Smooth muscle cell (in vitro differentiated cells): ENCODE results near the gene RALGAPA2. TPM values are rescaled to one million over a fixed set of nuclear protein-coding genes. Genes with fewer than 3 reads are reported as not detected.

Experiments used
- DNase-seq: peaks from one replicate; lab custom pipeline; 2025; ENCODE audit not compliant: unreplicated experiment; lab: John Stamatoyannopoulos, UW
- H2AFZ ChIP-seq: fragments of 200-600 bp; sonication (generic); 2 replicates; pipeline ENCODE4 v1.6.0; 2016; ENCODE audit warnings: antibody characterized with exemption, low read depth, mild to moderate bottlenecking
- H3F3A ChIP-seq: fragments of 200-600 bp; sonication (generic); 2 replicates; pipeline ENCODE4 v1.6.0; 2017; ENCODE audit warnings: antibody characterized with exemption, low read depth
- H3K27ac ChIP-seq: fragments of 200-600 bp; sonication (generic); 2 replicates; pipeline ENCODE4 v1.5.1; 2016; ENCODE audit warnings: low read depth, mild to moderate bottlenecking
- H3K27me3 ChIP-seq: fragments of 200-600 bp; sonication (generic); 2 replicates; pipeline ENCODE4 v1.6.1; 2016; ENCODE audit warnings: low read depth, mild to moderate bottlenecking
- H3K36me3 ChIP-seq: fragments of 200-600 bp; sonication (generic); 2 replicates; pipeline ENCODE4 v1.5.1; 2016; ENCODE audit warnings: low read depth
- H3K4me1 ChIP-seq: fragments of 200-600 bp; sonication (generic); 2 replicates; pipeline ENCODE4 v1.5.1; 2016; ENCODE audit warnings: low read depth
- H3K4me2 ChIP-seq: fragments of 200-600 bp; sonication (generic); 2 replicates; pipeline ENCODE4 v1.6.0; 2016; ENCODE audit warnings: mild to moderate bottlenecking
- H3K4me3 ChIP-seq: fragments of 200-600 bp; sonication (generic); 2 replicates; pipeline ENCODE4 v1.5.1; 2016; ENCODE audit warnings: mild to moderate bottlenecking
- H3K79me2 ChIP-seq: fragments of 200-600 bp; sonication (generic); 2 replicates; pipeline ENCODE4 v1.6.0; 2016; ENCODE audit warnings: low read depth, mild to moderate bottlenecking
- H3K9ac ChIP-seq: fragments of 200-600 bp; sonication (generic); 2 replicates; pipeline ENCODE4 v1.6.0; 2016; ENCODE audit warnings: low read depth
- H3K9me3 ChIP-seq: fragments of 200-600 bp; sonication (generic); replicated peaks from 2 replicates; pipeline ENCODE4 v1.5.1; 2016; ENCODE audit warnings: low read depth
- H4K20me1 ChIP-seq: fragments of 200-600 bp; sonication (generic); 2 replicates; pipeline ENCODE4 v1.6.0; 2016; ENCODE audit warnings: low read depth
- CTCF ChIP-seq: fragments of 200-600 bp; sonication (generic); IDR thresholded peaks from 2 replicates; pipeline ENCODE4 v1.5.1; 2017; ENCODE audit warnings: borderline replicate concordance, mild to moderate bottlenecking, antibody characterized with exemption; ENCODE audit not compliant: insufficient read depth, poor library complexity, severe bottlenecking
- WGBS: methylation state at CpG from one replicate; pipeline ENCODE4 v1.1.7; 2016; ENCODE audit warnings: low lambda C conversion rate; 5-methylcytosine and 5-hydroxymethylcytosine counted together
- polyA plus RNA-seq: library from polyadenylated mRNA; unstranded; fragments of >200 nt; fragmentation: Nextera tagmentation; extraction: Ambion mirVana; gene quantifications from 2 replicates; pipeline ENCODE4 v1.2.1, GENCODE V29; 2016
- total RNA-seq: library from RNA; depleted of rRNA; stranded (reverse); fragments of >200 nt; gene quantifications from 2 replicates; pipeline ENCODE4 v1.2.3, GENCODE V29; 2014

Gene RALGAPA2
- total and polyA plus RNA-seq, 2 experiments from 2014 or later, result 3.5 to 6.2 TPM

- H3K4me3 ChIP-seq, result no peak overlapping the region
- 84% methylated on average over 10 of the region's 10 CpGs for WGBS
Measured at GRCh38 chr20:20741087-20742045, 28.9 kb upstream of the RALGAPA2 start.

GRCh38 chr20:20740541-20740940, 28.1 kb upstream of the RALGAPA2 start:
- H3K4me1 ChIP-seq, result peaks cover 16% of the 10 kb centered on the region
- H3K36me3 ChIP-seq, result no peaks in the 10 kb centered on the region
- no peak for DNase-seq
- no peak overlapping the region for H2AFZ ChIP-seq
- H3F3A ChIP-seq, result no peaks in the 10 kb centered on the region
- no peaks in the 10 kb centered on the region for H3K79me2 ChIP-seq
- H3K27ac ChIP-seq, result no peak overlapping the region
- no peaks in the 10 kb centered on the region for H4K20me1 ChIP-seq
- no peak overlapping the region for H3K9ac ChIP-seq
- TF ChIP-seq CTCF, result no peak
- H3K4me3 ChIP-seq, result no peak overlapping the region
- no peak overlapping the region for H3K4me2 ChIP-seq
- 70% methylated on average over 4 of the region's 4 CpGs for WGBS
- no peaks in the 10 kb centered on the region for H3K27me3 ChIP-seq
- H3K9me3 ChIP-seq, result no peaks in the 10 kb centered on the region

More at GRCh38 chr20:20741087-20742045, 28.9 kb upstream of the RALGAPA2 start:
- Histone ChIP-seq H3K4me2 (no peak overlapping the region), H3K9me3 (no peaks in the 10 kb centered on the region), H2AFZ (no peak overlapping the region), H3K27ac (no peak overlapping the region), H4K20me1 (no peaks in the 10 kb centered on the region), H3K27me3 (no peaks in the 10 kb centered on the region), H3K4me1 (peaks cover 16% of the 10 kb centered on the region), H3K36me3 (no peaks in the 10 kb centered on the region), H3K9ac (no peak overlapping the region), H3F3A (no peaks in the 10 kb centered on the region), H3K79me2 (no peaks in the 10 kb centered on the region)
- TF ChIP-seq CTCF, result no peak
- DNase-seq, result no peak

GRCh38 chr20:20737158-20737557, 24.7 kb upstream of the RALGAPA2 start:
- Histone ChIP-seq H3K36me3 (no peaks in the 10 kb centered on the region), H3K4me1 (peaks cover 4% of the 10 kb centered on the region), H3K27ac (no peak overlapping the region), H3K27me3 (no peaks in the 10 kb centered on the region), H3K9ac (no peak overlapping the region), H3K9me3 (no peaks in the 10 kb centered on the region), H3K79me2 (no peaks in the 10 kb centered on the region), H4K20me1 (no peaks in the 10 kb centered on the region), H3K4me2 (no peak overlapping the region), H3F3A (no peaks in the 10 kb centered on the region), H3K4me3 (no peak overlapping the region), H2AFZ (no peak overlapping the region)
- DNase-seq, result no peak
- WGBS, result 86% methylated on average over 2 of the region's 2 CpGs
- no peak for TF ChIP-seq CTCF
